Chondrocyte (in vitro differentiated cells): ENCODE results near the gene TMEM207. TPM values are rescaled to one million over a fixed set of nuclear protein-coding genes. Genes with fewer than 3 reads are reported as not detected.
"Not testable (repeated sequence)": the region's sequence is repeated elsewhere in the genome, so short reads cannot be mapped to it uniquely, and the experiment has no call there.

ENCODE experiments used
- DNase-seq: peaks from one replicate; pipeline ENCODE4 v3.0.0; 2021; ENCODE audit warnings: mixed read lengths, low spot score
- H3K27ac Mint-ChIP-seq: one replicate; pipeline ENCODE4 v1.8.0; 2021; ENCODE audit warnings: mild to moderate bottlenecking, moderate library complexity, mixed read lengths; ENCODE audit not compliant: unreplicated experiment
- H3K27me3 Mint-ChIP-seq: 2 replicates; pipeline ENCODE4 v1.8.0; 2021; ENCODE audit warnings: low read depth, mixed read lengths
- H3K36me3 Mint-ChIP-seq: 2 replicates; pipeline ENCODE4 v1.8.0; 2021; ENCODE audit warnings: low read depth, mixed read lengths
- H3K4me1 Mint-ChIP-seq: 2 replicates; pipeline ENCODE4 v1.8.0; 2021; ENCODE audit warnings: low read depth, mild to moderate bottlenecking, mixed read lengths
- H3K4me3 Mint-ChIP-seq: one replicate; pipeline ENCODE4 v1.8.0; 2021; ENCODE audit warnings: mild to moderate bottlenecking, moderate library complexity, mixed read lengths; ENCODE audit not compliant: unreplicated experiment
- H3K9me3 Mint-ChIP-seq: 2 replicates; pipeline ENCODE4 v1.8.0; 2021; ENCODE audit warnings: low read depth, mixed read lengths
- CTCF ChIP-seq: fragments of 200-600 bp; sonication (generic); IDR thresholded peaks from 2 replicates; pipeline ENCODE4 v1.5.0; 2021; ENCODE audit warnings: antibody characterized with exemption, mild to moderate bottlenecking, moderate library complexity
- total RNA-seq: library from RNA; stranded (reverse); gene quantifications from 3 replicates; pipeline ENCODE4 v1.2.1, GENCODE V29; 2021

Gene TMEM207
- total RNA-seq, 1 donor from 2014 or later: not detected

GRCh38 chr3:190491533-190492054 lies 41.9 kb upstream of the TMEM207 start:
- peaks cover 19% of the 10 kb centered on the region for H3K27me3 Mint-ChIP-seq
- no peaks in the 10 kb centered on the region for H3K4me1 Mint-ChIP-seq
- no peak overlapping the region for H3K27ac Mint-ChIP-seq
- H3K9me3 Mint-ChIP-seq: no peaks in the 10 kb centered on the region
- DNase-seq: no peak
- no peak for TF ChIP-seq CTCF
- H3K36me3 Mint-ChIP-seq: no peaks in the 10 kb centered on the region
- H3K4me3 Mint-ChIP-seq: no peak overlapping the region

GRCh38 chr3:190486908-190487607 lies 37.4 kb upstream of the TMEM207 start:
- no peaks in the 10 kb centered on the region for H3K9me3 Mint-ChIP-seq

GRCh38 chr3:190486533-190486864 lies 36.8 kb upstream of the TMEM207 start:
- TF ChIP-seq CTCF: no peak
- Mint-ChIP-seq H3K27me3 (peaks cover 19% of the 10 kb centered on the region), H3K36me3 (no peaks in the 10 kb centered on the region), H3K4me1 (no peaks in the 10 kb centered on the region), H3K4me3 (no peak overlapping the region), H3K27ac (no peak overlapping the region), H3K9me3 (no peaks in the 10 kb centered on the region)
- no peak for DNase-seq

More at GRCh38 chr3:190486908-190487607, 37.4 kb upstream of the TMEM207 start:
- H3K36me3 Mint-ChIP-seq: no peaks in the 10 kb centered on the region
- DNase-seq: no peak
- peaks cover 19% of the 10 kb centered on the region for H3K27me3 Mint-ChIP-seq
- no peak for TF ChIP-seq CTCF
- H3K4me1 Mint-ChIP-seq: no peaks in the 10 kb centered on the region
- H3K27ac Mint-ChIP-seq: no peak overlapping the region
- H3K4me3 Mint-ChIP-seq: no peak overlapping the region

GRCh38 chr3:190485830-190486532 lies 36.3 kb upstream of the TMEM207 start:
- Mint-ChIP-seq H3K27ac (no peak overlapping the region), H3K9me3 (no peaks in the 10 kb centered on the region), H3K27me3 (peaks cover 18% of the 10 kb centered on the region), H3K36me3 (no peaks in the 10 kb centered on the region), H3K4me3 (no peak overlapping the region), H3K4me1 (no peaks in the 10 kb centered on the region)
- no peak for TF ChIP-seq CTCF
- DNase-seq: no peak

- DNase-seq: no peak
- Mint-ChIP-seq H3K4me1 (no peaks in the 10 kb centered on the region), H3K27ac (no peak overlapping the region), H3K9me3 (no peaks in the 10 kb centered on the region), H3K36me3 (no peaks in the 10 kb centered on the region), H3K4me3 (no peak overlapping the region), H3K27me3 (no peaks in the 10 kb centered on the region)
- no peak for TF ChIP-seq CTCF
These were observed 32.1 kb upstream of the TMEM207 start for GRCh38 chr3:190481779-190482178.

- not testable (repeated sequence) for H3K4me3 Mint-ChIP-seq
These were observed 23.6 kb upstream of the TMEM207 start for GRCh38 chr3:190473261-190473660.

More at GRCh38 chr3:190473261-190473660, 23.6 kb upstream of the TMEM207 start:
- not testable (repeated sequence) for H3K4me1 Mint-ChIP-seq, DNase-seq, H3K27me3 Mint-ChIP-seq, H3K36me3 Mint-ChIP-seq, H3K27ac Mint-ChIP-seq
- peaks cover 21% of the 10 kb centered on the region for H3K9me3 Mint-ChIP-seq
